IMR-90 (cell line): ENCODE data around the gene CCDC185. TPM values are rescaled to one million over a fixed set of nuclear protein-coding genes. Genes with fewer than 3 reads are reported as not detected.

Experiments
- ATAC-seq: fragments of 200-7000 bp; cut with Tn5 transposase; 2 replicates; pipeline ENCODE4 v1.9.1; 2020; ENCODE audit warnings: low read depth, mild to moderate bottlenecking, moderate library complexity
- BruUV-seq: library from RNA; stranded (reverse); fragments of 400-500 nt; replicated peaks from 2 replicates; lab custom pipeline; 2021; lab: Mats Ljungman, UMichigan
- CTCF ChIA-PET: fragments of 300-600 bp; formaldehyde crosslinking; extraction: SDS; loops from one replicate; lab custom pipeline; 2021; ENCODE audit warnings: antibody characterized with exemption; lab: Yijun Ruan, JAX
- POLR2A ChIA-PET: fragments of 300-600 bp; sonication (Branson Sonifier 250); formaldehyde crosslinking; loops from one replicate; lab custom pipeline; 2022; ENCODE audit warnings: antibody characterized with exemption; ENCODE audit not compliant: unreplicated experiment; lab: Charles Lee
- DNase-seq: peaks from one replicate; pipeline ENCODE4 v3.0.0; 2013
- H2AFZ ChIP-seq: replicated peaks from 2 replicates; pipeline ENCODE3; 2013; ENCODE audit warnings: low read length, mild to moderate bottlenecking; ENCODE audit not compliant: poor library complexity
- H2AK5ac ChIP-seq: 2 replicates; pipeline ENCODE4 v1.6.1; 2013; ENCODE audit warnings: low read depth, low read length, inconsistent platforms
- H2AK9ac ChIP-seq: replicated peaks from 2 replicates; pipeline ENCODE3; 2013; ENCODE audit warnings: mild to moderate bottlenecking, low read depth, low read length, moderate library complexity; ENCODE audit not compliant: poor library complexity
- H2BK120ac ChIP-seq: 2 replicates; pipeline ENCODE4 v1.6.1; 2013; ENCODE audit warnings: low read depth, low read length, inconsistent platforms
- H2BK15ac ChIP-seq: 3 replicates; pipeline ENCODE4 v1.6.1; 2013; ENCODE audit warnings: low read depth, low read length, inconsistent platforms
- H2BK20ac ChIP-seq: 2 replicates; pipeline ENCODE4 v1.6.1; 2013; ENCODE audit warnings: low read depth, mild to moderate bottlenecking, inconsistent platforms, low read length, moderate library complexity
- H2BK5ac ChIP-seq: 2 replicates; pipeline ENCODE4 v1.6.1; 2013; ENCODE audit warnings: mild to moderate bottlenecking, low read depth, low read length, inconsistent platforms; ENCODE audit not compliant: poor library complexity, severe bottlenecking
- H3K14ac ChIP-seq: replicated peaks from 2 replicates; pipeline ENCODE4 v1.6.1; 2013; ENCODE audit warnings: low read depth, low read length, inconsistent platforms
- H3K18ac ChIP-seq: 2 replicates; pipeline ENCODE4 v1.6.1; 2013; ENCODE audit warnings: low read depth, low read length, control low read depth
- H3K23ac ChIP-seq: 2 replicates; pipeline ENCODE4 v1.6.1; 2013; ENCODE audit warnings: low read depth, low read length, inconsistent platforms
- H3K27ac ChIP-seq: 2 replicates; pipeline ENCODE4 v1.5.1; 2013; ENCODE audit warnings: mild to moderate bottlenecking, control low read depth, low read length; ENCODE audit not compliant: insufficient read depth
- H3K27me3 ChIP-seq: 2 replicates; pipeline ENCODE4 v1.6.1; 2013; ENCODE audit warnings: low read length; ENCODE audit not compliant: control insufficient read depth, insufficient read depth
- H3K36me3 ChIP-seq: 2 replicates; pipeline ENCODE4 v1.6.1; 2013; ENCODE audit warnings: low read length, mixed read lengths; ENCODE audit not compliant: control insufficient read depth, insufficient read depth
- H3K4ac ChIP-seq: 2 replicates; pipeline ENCODE4 v1.6.1; 2013; ENCODE audit warnings: low read depth, low read length, inconsistent platforms
- H3K4me1 ChIP-seq: 2 replicates; pipeline ENCODE4 v1.6.1; 2013; ENCODE audit warnings: low read length, mixed read lengths; ENCODE audit not compliant: control insufficient read depth, insufficient read depth
- H3K4me2 ChIP-seq: 2 replicates; pipeline ENCODE4 v1.6.1; 2013; ENCODE audit warnings: low read depth, mild to moderate bottlenecking, control low read depth, low read length, moderate library complexity
- H3K4me3 ChIP-seq: 2 replicates; pipeline ENCODE4 v1.5.1; 2013; ENCODE audit warnings: low read depth, mild to moderate bottlenecking, control low read depth, low read length, moderate library complexity; ENCODE audit not compliant: insufficient read depth
- H3K56ac ChIP-seq: 2 replicates; pipeline ENCODE4 v1.6.1; 2013; ENCODE audit warnings: low read length, inconsistent platforms; ENCODE audit not compliant: insufficient read depth; ENCODE audit errors: extremely low read depth
- H3K79me1 ChIP-seq, 2 experiments: 2 replicates each; pipeline ENCODE4 v1.6.1; 2013; ENCODE audit warnings: low read length in 2 of 2, inconsistent platforms in 1 of 2, low read depth in 1 of 2
- H3K9ac ChIP-seq: 2 replicates; pipeline ENCODE4 v1.6.1; 2013; ENCODE audit warnings: low read depth, low read length, control low read depth
- H3K9me1 ChIP-seq: 2 replicates; pipeline ENCODE4 v1.6.1; 2013; ENCODE audit warnings: low read length, inconsistent platforms; ENCODE audit not compliant: insufficient read depth
- H3K9me3 ChIP-seq: 2 replicates; pipeline ENCODE4 v1.6.1; 2013; ENCODE audit warnings: low read length; ENCODE audit not compliant: control insufficient read depth, insufficient read depth
- H4K20me1 ChIP-seq: 2 replicates; pipeline ENCODE4 v1.6.1; 2013; ENCODE audit warnings: low read length, inconsistent platforms; ENCODE audit not compliant: insufficient read depth
- H4K5ac ChIP-seq: 2 replicates; pipeline ENCODE4 v1.6.1; 2013; ENCODE audit warnings: mild to moderate bottlenecking, low read depth, low read length, control low read depth
- H4K8ac ChIP-seq, 2 experiments: 2 replicates each; pipeline ENCODE4 v1.6.1; 2013; ENCODE audit warnings: low read depth in 2 of 2, low read length in 2 of 2, control low read depth in 1 of 2, inconsistent platforms in 1 of 2
- H4K91ac ChIP-seq: 2 replicates; pipeline ENCODE4 v1.6.1; 2013; ENCODE audit warnings: low read depth, low read length, inconsistent platforms; ENCODE audit not compliant: insufficient read depth
- CEBPB ChIP-seq: IDR thresholded peaks from 2 replicates; pipeline ENCODE4 v1.6.1; 2012; ENCODE audit warnings: low read depth, low read length, improper control_type of control experiment
- CHD1 ChIP-seq: IDR thresholded peaks from 2 replicates; pipeline ENCODE4 v1.6.1; 2012; ENCODE audit warnings: low read depth, low read length, improper control_type of control experiment
- MAFK ChIP-seq: IDR thresholded peaks from 2 replicates; pipeline ENCODE4 v1.6.1; 2012; ENCODE audit warnings: low read depth, low read length, improper control_type of control experiment
- MXI1 ChIP-seq: IDR thresholded peaks from 2 replicates; pipeline ENCODE4 v1.6.1; 2012; ENCODE audit warnings: low read depth, mild to moderate bottlenecking, low read length, moderate library complexity, borderline replicate concordance
- POLR2A ChIP-seq: IDR thresholded peaks from 2 replicates; pipeline ENCODE4 v1.6.1; 2012; ENCODE audit warnings: mild to moderate bottlenecking, low read depth, low read length
- RCOR1 ChIP-seq: IDR thresholded peaks from 2 replicates; pipeline ENCODE4 v1.6.1; 2012; ENCODE audit warnings: mild to moderate bottlenecking, low read length, improper control_type of control experiment; ENCODE audit not compliant: insufficient replicate concordance
- RFX5 ChIP-seq: IDR thresholded peaks from 2 replicates; pipeline ENCODE4 v1.8.0; 2012; ENCODE audit warnings: low read depth, mild to moderate bottlenecking, low read length, moderate library complexity
- SMC3 ChIP-seq: fragments of 150-350 bp; IDR thresholded peaks from 2 replicates; pipeline ENCODE4 v1.6.1; 2016; ENCODE audit warnings: low read depth, mild to moderate bottlenecking, antibody characterized with exemption, low read length, moderate library complexity
- USF2 ChIP-seq: fragments of 150-350 bp; IDR thresholded peaks from 2 replicates; pipeline ENCODE4 v1.6.1; 2017; ENCODE audit warnings: mild to moderate bottlenecking, antibody characterized with exemption, low read length, low read depth
- WGBS, 2 experiments: methylation state at CpG; one replicate each; pipeline versions ENCODE4 v1.1.5 to v1.1.7; 2013; ENCODE audit warnings: missing lambda C conversion rate in 2 of 2; ENCODE audit not compliant: insufficient read length in 1 of 2; ENCODE audit errors: extremely low coverage in 2 of 2; 5-methylcytosine and 5-hydroxymethylcytosine counted together
- dilution Hi-C: fragments of 300-500 bp; cut with HindIII; formaldehyde crosslinking; loops from one replicate; pipeline ENCODE4 v1.14.3; 2018; ENCODE audit warnings: low sequenced_read_pairs; ENCODE audit not compliant: unreplicated experiment
- in situ Hi-C: fragments of 300-500 bp; cut with MboI; formaldehyde crosslinking; loops from 3 replicates; pipeline ENCODE4 v1.14.3; 2019; ENCODE audit warnings: low sequenced_read_pairs, inconsistent platforms, mixed read lengths
- intact Hi-C: fragments of 100-400 bp; cut with micrococcal nuclease; formaldehyde crosslinking; loops from 2 replicates; pipeline ENCODE4 v1.10.0; 2022
- polyA plus RNA-seq, 3 experiments: library from polyadenylated mRNA; depleted of rRNA; stranded (reverse); fragments of >200 nt; gene quantifications; 2 replicates each; pipeline ENCODE4 v1.2.3, GENCODE V29; 2012; ENCODE audit warnings: low replicate concordance in 1 of 3
- total RNA-seq: library from RNA; depleted of rRNA; stranded (reverse); fragments of >200 nt; gene quantifications from 2 replicates; pipeline ENCODE4 v1.2.3, GENCODE V29; 2012

Gene CCDC185
- total and polyA plus RNA-seq, 2 of the 4 experiments (the other 2 are of a cell fraction), result not detected

- in situ Hi-C loops (no loop called here), intact Hi-C loops (no loop called here), dilution Hi-C loops (no loop called here)
- Histone ChIP-seq H3K4me3 (no peak overlapping the region), H3K9ac (no peak overlapping the region), H2BK120ac (no peak overlapping the region), H3K4ac (no peak overlapping the region), H3K9me3 (no peaks in the 10 kb centered on the region), H4K20me1 (no peaks in the 10 kb centered on the region), H2BK5ac (no peak overlapping the region), H2BK20ac (no peak overlapping the region), H3K79me1 (no peaks in the 10 kb centered on the region), H3K14ac (no peak overlapping the region), H3K9me1 (no peaks in the 10 kb centered on the region; the same call in 1 of the 2 replicates), H4K5ac (no peak overlapping the region), H4K8ac (no peak overlapping the region), H3K18ac (no peak overlapping the region), H3K23ac (no peak overlapping the region), H2AK5ac (no peak overlapping the region), H3K4me1 (no peaks in the 10 kb centered on the region), H2AFZ (no peak overlapping the region), H4K91ac (no peak overlapping the region), H3K27me3 (peaks cover 16% of the 10 kb centered on the region), H3K27ac (no peak overlapping the region), H2AK9ac (no peak overlapping the region), H3K36me3 (no peaks in the 10 kb centered on the region), H3K4me2 (no peak overlapping the region), H2BK15ac (no peak overlapping the region), H3K56ac (no peak overlapping the region)
- no TSS peak for BruUV-seq
- CTCF ChIA-PET, result no interaction called here
- DNase-seq (no peak), ATAC-seq (no peak)
- no CpG with 5 or more reads among the region's 3 CpGs for WGBS, 2 experiments
- POLR2A ChIA-PET, result no interaction called here
- TF ChIP-seq USF2, result no peak
- TF ChIP-seq MAFK, result no peak
- TF ChIP-seq CEBPB, result no peak
- TF ChIP-seq SMC3, result no peak
- TF ChIP-seq POLR2A, result no peak
- no peak for TF ChIP-seq MXI1
- no peak for TF ChIP-seq RFX5
- no peak for TF ChIP-seq CHD1
- TF ChIP-seq RCOR1, result no peak
These were observed 43.9 kb downstream of the CCDC185 start for GRCh38 chr1:223437151-223437550.
